HUES48 (cell line): ENCODE results near the gene DLEC1.
"Not testable (repeated sequence)": the region's sequence is repeated elsewhere in the genome, so short reads cannot be mapped to it uniquely, and the experiment has no call there.

ENCODE experiments used
- H3K27ac ChIP-seq: one replicate; pipeline ENCODE4 v1.7.0; 2013; ENCODE audit warnings: low read depth, low read length, inconsistent platforms
- H3K27me3 ChIP-seq: 2 replicates; pipeline ENCODE4 v1.6.1; 2013; ENCODE audit warnings: mild to moderate bottlenecking, low read length; ENCODE audit not compliant: control insufficient read depth, insufficient read depth
- H3K36me3 ChIP-seq: 2 replicates; pipeline ENCODE4 v1.6.1; 2013; ENCODE audit warnings: low read length; ENCODE audit not compliant: control insufficient read depth, insufficient read depth
- H3K4me1 ChIP-seq: 2 replicates; pipeline ENCODE4 v1.6.1; 2013; ENCODE audit warnings: mild to moderate bottlenecking, low read length; ENCODE audit not compliant: control insufficient read depth, insufficient read depth
- H3K4me3 ChIP-seq: 2 replicates; pipeline ENCODE4 v1.5.1; 2013; ENCODE audit warnings: mild to moderate bottlenecking, low read depth, low read length
- H3K9ac ChIP-seq: 2 replicates; pipeline ENCODE4 v1.6.1; 2013; ENCODE audit warnings: mild to moderate bottlenecking, low read depth, low read length, moderate library complexity
- H3K9me3 ChIP-seq: 2 replicates; pipeline ENCODE4 v1.6.1; 2013; ENCODE audit warnings: low read length; ENCODE audit not compliant: control insufficient read depth, insufficient read depth

DLEC1 gene

DNA sequence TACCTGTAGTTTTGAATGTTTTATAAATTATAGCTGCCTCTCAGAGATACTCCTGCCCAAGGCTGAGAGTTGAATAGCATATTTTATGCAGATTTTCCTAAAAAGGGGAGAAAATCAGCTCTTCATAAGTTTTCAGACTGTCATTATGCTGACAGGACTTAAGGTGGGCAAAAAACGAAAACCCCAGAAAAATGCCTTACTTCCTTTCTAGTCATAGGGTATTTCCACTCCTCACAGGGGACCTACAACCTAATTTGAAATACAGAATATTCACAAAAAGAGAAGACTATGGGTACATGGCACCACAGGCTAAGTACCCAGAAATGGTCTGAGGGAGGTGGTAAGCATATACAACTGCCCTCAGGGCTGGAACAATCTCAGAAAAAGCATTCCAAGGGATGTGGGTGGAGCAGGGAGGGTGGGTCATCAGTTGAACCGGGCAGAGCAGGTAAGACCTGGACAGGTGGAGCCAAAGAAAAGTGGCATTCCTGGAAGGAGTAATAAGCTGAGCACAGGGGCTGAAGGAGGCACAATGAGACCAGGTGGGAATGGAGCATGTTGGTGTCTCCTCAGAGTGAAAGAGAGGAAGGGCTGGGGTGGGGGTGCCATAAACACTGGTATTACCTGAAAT is 115.7 kb downstream of the DLEC1 start:
- H3K9me3 ChIP-seq = no peaks in the 10 kb centered on the region

DNA sequence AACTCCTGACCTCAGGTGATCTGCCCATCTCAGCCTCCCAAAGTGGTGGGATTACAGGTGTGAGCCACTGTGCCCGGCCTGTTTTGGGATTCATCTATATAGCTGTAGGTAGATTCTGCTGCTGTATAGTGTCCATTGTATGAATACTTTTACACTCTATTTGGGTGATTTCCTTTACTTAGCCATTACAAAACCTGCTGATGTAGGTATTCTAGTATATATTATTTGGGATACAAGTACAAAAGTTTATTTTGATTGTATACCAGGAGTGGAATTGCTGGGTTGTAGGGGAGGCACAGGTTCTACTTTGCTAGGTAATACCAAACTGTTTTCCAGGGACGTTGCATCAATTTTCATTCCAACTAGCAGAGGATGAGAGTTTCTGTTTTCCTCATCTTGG is 116.8 kb downstream of the DLEC1 start:
- H3K27me3 ChIP-seq = no peaks in the 10 kb centered on the region
- no peak overlapping the region for H3K27ac ChIP-seq
- H3K4me1 ChIP-seq = no peaks in the 10 kb centered on the region
- H3K36me3 ChIP-seq = no peaks in the 10 kb centered on the region
- H3K9me3 ChIP-seq = no peaks in the 10 kb centered on the region
- H3K9ac ChIP-seq = no peak overlapping the region
- H3K4me3 ChIP-seq = no peak overlapping the region

More for the DNA sequence above, 115.7 kb downstream of the DLEC1 start:
- Histone ChIP-seq H3K4me1 (no peaks in the 10 kb centered on the region), H3K4me3 (no peak overlapping the region), H3K36me3 (no peaks in the 10 kb centered on the region), H3K27ac (no peak overlapping the region), H3K27me3 (no peaks in the 10 kb centered on the region), H3K9ac (no peak overlapping the region)

DNA sequence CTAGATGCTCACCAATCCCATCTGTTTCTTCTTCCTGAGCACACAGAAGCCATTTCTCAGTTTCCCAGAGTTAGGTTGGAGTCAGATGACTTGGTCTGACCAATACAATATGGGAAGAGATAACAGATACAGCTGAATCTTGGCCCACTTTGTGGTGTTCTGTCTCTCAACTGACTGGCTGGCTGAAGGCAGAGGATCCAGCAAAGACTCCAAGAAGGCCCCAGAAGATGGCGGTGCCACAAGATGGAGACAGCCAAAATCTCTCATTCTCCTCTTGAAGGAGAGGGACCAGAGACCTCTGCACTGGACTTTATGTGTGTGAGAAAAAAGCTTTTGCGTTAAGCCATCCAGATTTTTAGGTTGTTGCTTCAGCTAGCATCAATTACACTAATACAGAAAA is 118.1 kb downstream of the DLEC1 start:
- no peaks in the 10 kb centered on the region for H3K27me3 ChIP-seq
- H3K36me3 ChIP-seq = no peaks in the 10 kb centered on the region
- H3K4me3 ChIP-seq = no peak overlapping the region
- H3K9ac ChIP-seq = no peak overlapping the region
- H3K9me3 ChIP-seq = no peaks in the 10 kb centered on the region; the same call in 1 of the 2 replicates
- H3K27ac ChIP-seq = no peak overlapping the region
- H3K4me1 ChIP-seq = no peaks in the 10 kb centered on the region

DNA sequence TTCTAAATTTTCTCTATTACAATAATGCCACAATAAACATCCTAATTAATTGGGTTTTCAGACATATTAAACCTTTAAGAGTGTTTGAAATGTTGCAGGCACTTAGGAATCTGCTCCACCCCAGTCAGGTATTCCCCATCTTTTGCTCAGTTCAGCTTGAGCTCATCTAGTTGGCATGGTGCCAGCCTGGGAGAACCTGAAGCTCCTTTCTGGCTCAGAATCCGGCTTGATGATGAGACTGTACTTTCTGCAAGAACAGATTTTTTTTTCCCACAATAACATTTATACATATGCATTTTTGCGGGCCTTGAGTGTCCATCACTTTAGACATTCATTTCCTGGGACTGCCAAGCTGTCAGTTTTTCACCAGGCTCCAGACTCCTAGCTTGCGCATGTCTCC is 118.6 kb downstream of the DLEC1 start:
- H3K9me3 ChIP-seq = no peaks in the 10 kb centered on the region; the same call in 1 of the 2 replicates
- H3K4me1 ChIP-seq = no peaks in the 10 kb centered on the region
- H3K36me3 ChIP-seq = no peaks in the 10 kb centered on the region
- no peak overlapping the region for H3K27ac ChIP-seq
- H3K27me3 ChIP-seq = no peaks in the 10 kb centered on the region
- no peak overlapping the region for H3K9ac ChIP-seq
- H3K4me3 ChIP-seq = no peak overlapping the region

DNA sequence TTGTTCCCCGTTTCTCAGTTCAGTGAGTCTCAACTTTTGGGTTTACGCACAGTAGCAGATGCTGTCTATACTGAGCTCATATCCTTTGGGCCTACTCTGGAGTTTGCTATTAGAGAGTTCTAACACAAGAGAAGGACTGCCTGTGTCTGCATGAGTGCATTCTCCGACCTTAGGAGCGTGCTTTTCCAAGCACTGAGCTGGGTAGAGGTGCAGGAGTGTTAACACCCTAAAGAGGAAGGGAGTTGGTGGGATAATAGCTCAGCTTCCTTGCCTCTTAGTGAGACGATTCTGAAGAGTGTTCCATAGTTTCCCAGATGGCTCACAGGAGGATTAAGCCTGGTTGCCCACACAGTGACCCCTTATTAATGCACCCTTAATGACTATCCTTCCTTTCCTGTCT is 119.5 kb downstream of the DLEC1 start:
- Histone ChIP-seq H3K4me1 (no peaks in the 10 kb centered on the region), H3K36me3 (no peaks in the 10 kb centered on the region), H3K27me3 (no peaks in the 10 kb centered on the region), H3K9me3 (no peaks in the 10 kb centered on the region; the same call in 1 of the 2 replicates), H3K4me3 (no peak overlapping the region), H3K9ac (no peak overlapping the region), H3K27ac (no peak overlapping the region)

DNA sequence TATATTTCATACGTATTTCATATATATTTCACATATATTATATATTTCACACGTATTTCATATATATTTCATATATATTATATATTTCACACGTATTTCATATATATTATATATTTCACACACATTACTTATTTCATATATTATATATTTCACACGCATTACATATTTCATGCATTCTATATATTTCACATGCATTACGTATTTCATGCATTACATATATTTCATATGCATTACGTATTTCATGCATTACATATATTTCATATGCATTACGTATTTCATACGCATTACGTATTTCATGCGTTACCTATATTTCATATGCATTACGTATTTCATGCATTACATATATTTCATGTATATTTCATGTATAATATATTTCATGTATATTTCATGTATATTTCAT is 121.7 kb downstream of the DLEC1 start:
- H3K4me3 ChIP-seq, H3K27me3 ChIP-seq, H3K27ac ChIP-seq, H3K9me3 ChIP-seq, H3K9ac ChIP-seq, H3K4me1 ChIP-seq, H3K36me3 ChIP-seq: not testable (repeated sequence)

DNA sequence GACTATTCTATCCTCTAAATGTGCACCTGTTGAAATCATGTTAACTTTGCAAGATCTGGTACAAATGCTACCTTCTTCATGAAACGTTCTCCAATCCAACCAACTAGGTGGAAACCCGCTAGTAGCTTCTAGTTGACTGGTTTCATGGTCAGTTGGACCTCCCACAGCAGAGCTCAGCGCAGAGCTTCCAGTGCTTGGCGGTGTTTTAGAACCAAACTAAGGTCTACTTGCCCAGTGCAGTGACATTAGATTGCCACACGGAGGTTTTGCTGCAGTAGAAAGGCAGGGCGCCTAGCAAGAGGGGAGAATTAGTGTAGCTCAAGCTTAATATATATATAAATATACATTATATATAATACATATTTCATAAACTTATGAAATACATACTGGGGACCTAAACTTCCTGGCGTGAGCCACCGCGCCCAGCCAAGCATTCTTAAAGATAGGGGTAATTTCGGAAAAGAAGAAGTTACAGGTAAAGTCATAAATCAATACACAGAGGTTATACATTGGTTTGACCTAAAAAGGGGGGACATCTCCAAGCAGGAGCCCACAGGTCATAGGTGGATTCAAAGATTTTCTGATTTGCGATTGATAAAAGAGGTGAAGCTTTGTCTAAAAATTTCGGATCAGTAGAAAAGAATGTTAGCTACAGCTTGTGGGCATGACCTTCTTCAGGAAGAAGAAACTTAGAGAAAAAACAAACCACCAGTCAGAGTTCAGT is 124.3 kb downstream of the DLEC1 start:
- Histone ChIP-seq H3K27me3 (no peaks in the 10 kb centered on the region), H3K4me3 (no peak overlapping the region), H3K36me3 (no peaks in the 10 kb centered on the region), H3K9me3 (no peaks in the 10 kb centered on the region; the same call in 1 of the 2 replicates), H3K4me1 (no peaks in the 10 kb centered on the region; the same call in 1 of the 2 replicates), H3K9ac (no peak overlapping the region), H3K27ac (no peak overlapping the region)

DNA sequence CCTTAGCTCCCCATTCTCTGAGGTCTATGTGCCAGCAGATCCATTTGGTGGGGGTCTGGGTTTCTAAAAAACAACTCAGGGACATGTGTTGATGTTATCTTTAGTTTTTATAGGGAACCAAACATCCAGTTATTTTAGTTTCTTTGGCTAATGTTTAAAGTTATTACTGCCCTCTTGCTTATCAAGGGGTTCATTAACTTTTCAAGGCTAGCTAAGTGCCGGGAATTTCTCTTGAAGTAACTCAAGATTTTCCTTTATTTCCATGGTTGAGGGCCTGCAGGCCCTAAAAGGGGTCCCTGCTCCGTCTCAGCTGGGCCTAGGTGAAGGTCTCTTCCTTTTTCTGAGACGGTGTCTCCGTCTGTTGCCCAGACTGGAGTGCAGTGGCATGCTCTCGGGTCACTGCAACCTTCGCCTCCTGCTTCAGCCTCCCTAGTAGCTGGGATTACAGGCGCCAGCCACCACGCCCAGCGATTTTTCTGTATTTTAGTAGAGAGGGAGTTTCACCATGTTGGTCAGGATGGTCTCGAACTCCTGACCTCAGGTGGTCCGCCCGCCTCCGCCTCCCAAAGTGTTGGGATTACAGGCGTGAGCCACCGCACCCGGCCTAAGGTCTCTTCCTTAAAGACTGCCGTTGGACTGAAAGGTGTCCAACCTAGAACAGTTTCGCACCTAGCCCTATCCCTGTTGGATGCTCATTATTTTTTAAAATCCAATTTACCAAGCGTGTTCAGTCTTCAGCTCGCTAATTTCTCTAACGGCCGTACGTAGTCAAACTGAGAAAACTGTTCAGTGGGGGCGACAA is 125.0 kb downstream of the DLEC1 start:
- Histone ChIP-seq H3K36me3 (no peaks in the 10 kb centered on the region), H3K9ac (no peak overlapping the region), H3K4me3 (peak overlapping the region; percentile 69), H3K9me3 (no peaks in the 10 kb centered on the region; the same call in 1 of the 2 replicates), H3K27me3 (no peaks in the 10 kb centered on the region), H3K27ac (no peak overlapping the region), H3K4me1 (no peaks in the 10 kb centered on the region; the same call in 1 of the 2 replicates)

DNA sequence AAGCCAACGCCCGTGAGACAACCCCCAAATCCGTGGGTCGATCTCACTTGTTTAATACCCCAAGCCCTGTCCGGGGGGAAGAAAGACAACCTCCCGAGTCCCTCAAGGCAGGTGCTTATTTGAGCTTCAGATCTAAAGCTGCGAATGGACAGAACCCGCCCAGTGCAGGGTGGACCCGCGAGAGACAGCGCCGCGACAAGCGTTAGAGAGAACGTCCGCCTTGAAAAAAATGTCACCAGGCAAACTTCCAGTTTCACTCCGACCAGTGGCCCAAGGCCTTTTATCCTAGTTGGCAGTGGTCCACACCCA is 125.6 kb downstream of the DLEC1 start:
- H3K27me3 ChIP-seq = no peaks in the 10 kb centered on the region
- H3K4me1 ChIP-seq = no peaks in the 10 kb centered on the region; the same call in 1 of the 2 replicates
- no peak overlapping the region for H3K9ac ChIP-seq
- peak overlapping the region; percentile 94 for H3K27ac ChIP-seq
- H3K9me3 ChIP-seq = no peaks in the 10 kb centered on the region; the same call in 1 of the 2 replicates
- peak overlapping the region; percentile 69 for H3K4me3 ChIP-seq
- H3K36me3 ChIP-seq = no peaks in the 10 kb centered on the region

DNA sequence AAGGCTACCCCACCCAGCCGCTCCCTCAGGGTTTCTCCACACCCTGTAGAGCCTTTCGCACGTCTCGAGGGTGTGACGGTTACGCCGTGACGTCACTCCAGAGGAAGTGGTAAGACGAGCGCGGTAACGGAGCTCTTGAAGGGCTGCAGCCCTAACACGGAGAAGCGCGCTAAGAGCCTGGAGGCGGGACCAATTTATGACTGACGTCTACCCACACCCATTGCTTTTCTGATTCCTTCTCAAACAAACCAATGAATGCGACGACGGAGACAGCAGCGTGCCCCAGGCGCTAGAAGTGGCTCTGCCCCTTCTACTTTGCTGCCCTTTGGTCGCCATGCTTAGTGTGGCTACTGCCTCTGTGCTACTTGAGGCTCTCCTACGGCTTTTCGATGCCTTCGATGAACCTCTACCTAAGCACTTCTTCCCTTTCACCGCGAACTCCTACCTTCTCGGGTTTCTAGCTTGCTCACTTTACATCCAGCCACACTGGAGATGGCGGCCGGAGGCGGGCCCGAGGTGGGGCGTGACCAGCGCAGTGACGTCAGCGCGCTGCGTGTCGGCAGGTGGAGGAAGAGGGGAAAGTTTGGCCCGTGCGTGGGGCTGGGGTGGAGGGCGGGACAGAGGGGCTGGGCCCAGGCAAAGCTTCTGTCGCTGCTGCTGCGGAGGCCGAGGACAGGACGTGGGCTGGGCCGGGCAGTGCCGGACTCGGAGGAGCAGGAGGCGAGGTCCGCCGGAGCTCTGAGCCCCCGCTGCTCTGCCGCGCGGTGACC is 126.1 kb downstream of the DLEC1 start, which contains the start of gene OXSR1:
Gene OXSR1 (plus strand): TSS at position 586 of the 770 bp plus-strand sequence. CDS start 340 bp downstream, outside the sequence.
- Histone ChIP-seq H3K27me3 (no peaks in the 10 kb centered on the region), H3K27ac (peak within 1 kb of the TSS; percentile 94), H3K4me3 (peak within 1 kb of the TSS; percentile 69), H3K4me1 (no peaks in the 10 kb centered on the region; the same call in 1 of the 2 replicates), H3K9me3 (no peaks in the 10 kb centered on the region; the same call in 1 of the 2 replicates), H3K36me3 (no peaks in the 10 kb centered on the region), H3K9ac (peak within 1 kb of the TSS; percentile 82)
